ENCODE data around the gene CA11.

DNA sequence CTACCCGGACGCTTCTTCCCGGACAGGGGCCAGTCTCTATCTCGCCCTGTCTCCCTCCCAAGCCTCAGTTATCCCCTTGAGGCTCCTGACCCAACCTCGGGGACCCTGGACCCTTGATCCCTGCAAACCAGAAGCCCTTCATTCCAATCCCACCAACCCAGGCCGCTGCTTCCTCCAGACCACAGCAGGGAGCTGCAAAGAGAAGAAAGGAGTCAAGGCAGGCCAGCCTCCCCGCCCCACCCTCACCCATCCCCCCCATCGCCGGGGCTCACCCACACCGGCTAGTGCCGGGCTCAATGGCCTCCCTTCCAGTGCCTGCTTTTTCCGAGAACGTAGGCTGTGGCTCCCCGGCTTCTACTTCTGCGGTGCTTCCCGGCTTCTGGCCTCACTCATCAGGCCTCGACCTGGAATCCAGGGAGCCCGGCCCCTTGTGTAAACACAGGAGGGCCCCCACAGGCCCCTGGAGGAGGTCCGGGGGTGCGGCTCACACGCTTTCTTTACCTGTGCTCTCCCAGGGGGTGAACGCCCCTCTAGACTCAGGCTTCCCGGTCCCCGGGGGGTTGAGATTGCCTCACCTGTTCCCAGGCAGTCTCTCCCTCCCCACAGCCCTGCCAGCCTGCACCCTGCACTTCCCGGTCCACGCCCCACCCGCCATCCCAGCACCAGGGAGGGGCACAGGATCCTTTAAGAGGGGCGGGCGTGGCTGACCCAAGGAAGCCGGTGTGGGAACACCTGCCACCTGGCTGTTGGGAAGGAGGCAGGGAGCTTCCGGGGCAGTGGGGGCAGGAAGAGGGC is 31.4 kb downstream of the CA11 start, which contains the start of gene FAM83E:
- TF ChIP-seq, protein P1, sequence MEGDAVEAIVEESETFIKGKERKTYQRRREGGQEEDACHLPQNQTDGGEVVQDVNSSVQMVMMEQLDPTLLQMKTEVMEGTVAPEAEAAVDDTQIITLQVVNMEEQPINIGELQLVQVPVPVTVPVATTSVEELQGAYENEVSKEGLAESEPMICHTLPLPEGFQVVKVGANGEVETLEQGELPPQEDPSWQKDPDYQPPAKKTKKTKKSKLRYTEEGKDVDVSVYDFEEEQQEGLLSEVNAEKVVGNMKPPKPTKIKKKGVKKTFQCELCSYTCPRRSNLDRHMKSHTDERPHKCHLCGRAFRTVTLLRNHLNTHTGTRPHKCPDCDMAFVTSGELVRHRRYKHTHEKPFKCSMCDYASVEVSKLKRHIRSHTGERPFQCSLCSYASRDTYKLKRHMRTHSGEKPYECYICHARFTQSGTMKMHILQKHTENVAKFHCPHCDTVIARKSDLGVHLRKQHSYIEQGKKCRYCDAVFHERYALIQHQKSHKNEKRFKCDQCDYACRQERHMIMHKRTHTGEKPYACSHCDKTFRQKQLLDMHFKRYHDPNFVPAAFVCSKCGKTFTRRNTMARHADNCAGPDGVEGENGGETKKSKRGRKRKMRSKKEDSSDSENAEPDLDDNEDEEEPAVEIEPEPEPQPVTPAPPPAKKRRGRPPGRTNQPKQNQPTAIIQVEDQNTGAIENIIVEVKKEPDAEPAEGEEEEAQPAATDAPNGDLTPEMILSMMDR (IDR thresholded peaks at IDR 0.05; ENCODE audit: low read depth, low read length): no peak
- TF ChIP-seq, protein P2, sequence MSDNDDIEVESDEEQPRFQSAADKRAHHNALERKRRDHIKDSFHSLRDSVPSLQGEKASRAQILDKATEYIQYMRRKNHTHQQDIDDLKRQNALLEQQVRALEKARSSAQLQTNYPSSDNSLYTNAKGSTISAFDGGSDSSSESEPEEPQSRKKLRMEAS (IDR thresholded peaks at IDR 0.05; ENCODE audit: low read depth, low read length): no peak
- no peak for TF ChIP-seq POLR2A (IDR thresholded peaks at IDR 0.05; ENCODE audit: extremely low read depth, insufficient read length)
- TF ChIP-seq MYC (IDR thresholded peaks at IDR 0.05; ENCODE audit: low read depth, low read length): no peak

Measured in NB4 (cell line).